Forelimb muscle (tissue), 1 donor: ENCODE measurements around the gene DNM1. TPM values are rescaled to one million over a fixed set of nuclear protein-coding genes. Genes with fewer than 3 reads are reported as not detected.

Experiments
- polyA plus RNA-seq: library from polyadenylated mRNA; unstranded; fragments of 120-200 nt; gene quantifications from one replicate; pipeline ENCODE4 v1.2.1, GENCODE V29; 2013; ENCODE audit not compliant: insufficient read length

Gene DNM1
- polyA plus RNA-seq, 1 donor = 53.3 TPM

Other genes starting within 250 kb of the DNM1 start
- gene EEIG1, start 222.4 kb upstream of the DNM1 start, polyA plus RNA-seq = 19.2 TPM
- gene NAIF1, start 136.1 kb upstream of the DNM1 start, polyA plus RNA-seq = 7.4 TPM
- 10.8 TPM for gene SLC25A25, start 135.1 kb upstream of the DNM1 start, polyA plus RNA-seq
- gene PTGES2, start 75.7 kb upstream of the DNM1 start, polyA plus RNA-seq = 44.1 TPM
- 1.1 TPM for gene LCN2, start 53.9 kb upstream of the DNM1 start, polyA plus RNA-seq
- gene BBLN, start 43.1 kb upstream of the DNM1 start, polyA plus RNA-seq = 28.3 TPM
- gene CIZ1, start 11.8 kb upstream of the DNM1 start, polyA plus RNA-seq = 101 TPM
- 93.2 TPM for gene GOLGA2, start 72.6 kb downstream of the DNM1 start, polyA plus RNA-seq
- gene SWI5, start 72.9 kb downstream of the DNM1 start, polyA plus RNA-seq = 20.3 TPM
- 22.0 TPM for gene TRUB2, start 119.1 kb downstream of the DNM1 start, polyA plus RNA-seq
- gene COQ4, start 119.5 kb downstream of the DNM1 start, polyA plus RNA-seq = 31.6 TPM
- 11.9 TPM for gene SLC27A4, start 137.1 kb downstream of the DNM1 start, polyA plus RNA-seq
- gene URM1, start 168.0 kb downstream of the DNM1 start, polyA plus RNA-seq = 60.7 TPM
- gene CERCAM, start 217.5 kb downstream of the DNM1 start, polyA plus RNA-seq = 103 TPM